Esophagus muscularis mucosa (tissue), 4 donors: ENCODE results near the gene MEIS1. TPM values are rescaled to one million over a fixed set of nuclear protein-coding genes. Genes with fewer than 3 reads are reported as not detected.

ENCODE experiments used
- DNase-seq: peaks from one replicate; pipeline ENCODE4 v3.0.0-alpha.2; 2017; ENCODE audit errors: extremely low spot score
- H3K27ac ChIP-seq, 4 donors: fragments of 200-600 bp; sonication (generic); replicated peaks in 1 of 4; 1 replicate in 3 of 4; 2 replicates in 1 of 4; pipeline ENCODE4 v1.5.1; 2016 to 2019; ENCODE audit warnings: mild to moderate bottlenecking in 1 of 4
- H3K27me3 ChIP-seq, 4 donors: fragments of 200-600 bp; sonication (generic); one replicate each; pipeline versions ENCODE4 v1.5.1 to v1.6.0; 2016 to 2019
- H3K36me3 ChIP-seq, 4 donors: fragments of 200-600 bp; sonication (generic); one replicate each; pipeline ENCODE4 v1.5.1; 2016 to 2019
- H3K4me1 ChIP-seq, 4 donors: fragments of 200-600 bp; sonication (generic); one replicate each; pipeline ENCODE4 v1.5.1; 2016 to 2019
- H3K4me3 ChIP-seq, 4 donors: fragments of 200-600 bp; sonication (generic); 1 replicate in 2 of 4; 2 replicates in 2 of 4; pipeline ENCODE4 v1.5.1; 2016 to 2019; ENCODE audit warnings: mild to moderate bottlenecking in 4 of 4, moderate library complexity in 1 of 4
- H3K9me3 ChIP-seq, 4 donors: fragments of 200-600 bp; sonication (generic); 1 replicate in 3 of 4; 2 replicates in 1 of 4; pipeline ENCODE4 v1.5.1; 2016 to 2019
- CTCF ChIP-seq, 3 experiments: fragments of 200-600 bp in 2 of 3; fragments of 450-650 bp in 1 of 3; sonication (generic) in 2 of 3; IDR thresholded peaks; one replicate each; pipeline ENCODE4 v1.5.1; 2017 to 2019; ENCODE audit warnings: antibody characterized with exemption in 3 of 3, mild to moderate bottlenecking in 2 of 3, moderate library complexity in 1 of 3
- EP300 ChIP-seq: sonication (generic); formaldehyde crosslinking; IDR thresholded peaks from one replicate; pipeline ENCODE4 v1.6.1; 2017; ENCODE audit warnings: antibody characterized with exemption
- POLR2A ChIP-seq: fragments of 450-650 bp; IDR thresholded peaks from one replicate; pipeline ENCODE4 v1.6.1; 2017; ENCODE audit warnings: antibody characterized with exemption, moderate library complexity, mild to moderate bottlenecking, low read depth
- POLR2AphosphoS5 ChIP-seq, 2 donors: sonication (generic); formaldehyde crosslinking; IDR thresholded peaks; one replicate each; pipeline ENCODE4 v1.6.1; 2017; ENCODE audit warnings: antibody characterized with exemption in 2 of 2
- WGBS: methylation state at CpG from one replicate; pipeline ENCODE4 v1.1.5; 2018; 5-methylcytosine and 5-hydroxymethylcytosine counted together
- intact Hi-C: fragments of 100-400 bp; cut with DNase I; formaldehyde crosslinking; loops from one replicate; pipeline ENCODE4 v1.15.1; 2023
- total RNA-seq, 4 donors: library from RNA; depleted of rRNA; stranded (reverse); fragments of >200 nt; gene quantifications; one replicate each; pipeline versions ENCODE4 v1.1.0 to v1.2.1, GENCODE V29; 2016

MEIS1 gene
- total RNA-seq, 4 donors from 2014 or later, result 89.8 to 166 (median 132) TPM

- WGBS, result 39% methylated on average over 1 of the region's 1 CpG
- intact Hi-C loops, result no loop called here
These were observed 130.4 kb downstream of the MEIS1 start for GRCh38 chr2:66565291-66565690.

GRCh38 chr2:66566726-66567399 is 131.9 kb downstream of the MEIS1 start:
- H3K27me3 ChIP-seq, result no peaks in the 10 kb centered on the region
- intact Hi-C loops, result no loop called here
- H3K4me1 ChIP-seq, result peaks cover 7 to 96% (median 82%) of the 10 kb centered on the region in 4 donors

More at GRCh38 chr2:66565291-66565690, 130.4 kb downstream of the MEIS1 start:
- H3K27me3 ChIP-seq, result no peaks in the 10 kb centered on the region
- peak overlapping the region; percentile 8 to 97 (median 13) for H3K27ac ChIP-seq
- TF ChIP-seq POLR2AphosphoS5 (IDR thresholded peaks at IDR 0.05) (no peak), EP300 (no peak), CTCF (IDR thresholded peaks at IDR 0.05) (no peak), POLR2A (no peak)
- peaks cover 11 to 98% (median 95%) of the 10 kb centered on the region in 4 donors for H3K4me1 ChIP-seq
- H3K36me3 ChIP-seq, result peaks cover 6 to 26% (median 13%) of the 10 kb centered on the region in 4 donors
- no peak for DNase-seq
- H3K9me3 ChIP-seq, result no peaks in the 10 kb centered on the region
- H3K4me3 ChIP-seq, result no peak overlapping the region

GRCh38 chr2:66567729-66568128 is 132.8 kb downstream of the MEIS1 start:
- Histone ChIP-seq H3K27ac (peak overlapping the region; percentile 32 to 97 (median 77)), H3K4me3 (no peak overlapping the region), H3K9me3 (no peaks in the 10 kb centered on the region), H3K4me1 (peaks cover 3 to 96% (median 80%) of the 10 kb centered on the region in 4 donors), H3K36me3 (peaks cover 10 to 47% (median 23%) of the 10 kb centered on the region in 4 donors), H3K27me3 (no peaks in the 10 kb centered on the region)
- no peak for DNase-seq
- intact Hi-C loops, result no loop called here
- WGBS, result 67% methylated on average over 2 of the region's 2 CpGs
- TF ChIP-seq CTCF (IDR thresholded peaks at IDR 0.05) (no peak), POLR2AphosphoS5 (IDR thresholded peaks at IDR 0.05) (no peak), POLR2A (no peak), EP300 (no peak)

More at GRCh38 chr2:66566726-66567399, 131.9 kb downstream of the MEIS1 start:
- WGBS, result 64% methylated on average over 2 of the region's 2 CpGs
- H3K27ac ChIP-seq, result peak overlapping the region in 3 of 4 donors; percentile 59 to 97 (median 95)
- H3K4me3 ChIP-seq, result no peak overlapping the region
- H3K36me3 ChIP-seq, result peaks cover 10 to 42% (median 21%) of the 10 kb centered on the region in 4 donors
- TF ChIP-seq POLR2A, result no peak
- TF ChIP-seq CTCF (IDR thresholded peaks at IDR 0.05), result no peak
- no peak for TF ChIP-seq POLR2AphosphoS5 (IDR thresholded peaks at IDR 0.05)
- no peak for TF ChIP-seq EP300
- no peak for DNase-seq
- H3K9me3 ChIP-seq, result no peaks in the 10 kb centered on the region

- H3K27me3 ChIP-seq, result no peaks in the 10 kb centered on the region
- intact Hi-C loops, result no loop called here
- H3K9me3 ChIP-seq, result no peaks in the 10 kb centered on the region
- H3K36me3 ChIP-seq, result peaks cover 10 to 47% (median 23%) of the 10 kb centered on the region in 4 donors
- peaks cover 3 to 98% (median 80%) of the 10 kb centered on the region in 4 donors for H3K4me1 ChIP-seq
- TF ChIP-seq POLR2AphosphoS5 (IDR thresholded peaks at IDR 0.05) (no peak), EP300 (no peak), POLR2A (no peak), CTCF (IDR thresholded peaks at IDR 0.05) (no peak)
- H3K27ac ChIP-seq, result peak overlapping the region; percentile 30 to 97 (median 77)
- H3K4me3 ChIP-seq, result no peak overlapping the region
- DNase-seq, result no peak
- 88% methylated on average over 4 of the region's 4 CpGs for whole genome bisulfite sequencing
These were observed 133.8 kb downstream of the MEIS1 start for GRCh38 chr2:66568650-66569300.
